ENCODE measurements around the gene ZNF682.
"Not testable (repeated sequence)": the region's sequence is repeated elsewhere in the genome, so short reads cannot be mapped to it uniquely, and the experiment has no call there.

The ZNF682 gene

DNA sequence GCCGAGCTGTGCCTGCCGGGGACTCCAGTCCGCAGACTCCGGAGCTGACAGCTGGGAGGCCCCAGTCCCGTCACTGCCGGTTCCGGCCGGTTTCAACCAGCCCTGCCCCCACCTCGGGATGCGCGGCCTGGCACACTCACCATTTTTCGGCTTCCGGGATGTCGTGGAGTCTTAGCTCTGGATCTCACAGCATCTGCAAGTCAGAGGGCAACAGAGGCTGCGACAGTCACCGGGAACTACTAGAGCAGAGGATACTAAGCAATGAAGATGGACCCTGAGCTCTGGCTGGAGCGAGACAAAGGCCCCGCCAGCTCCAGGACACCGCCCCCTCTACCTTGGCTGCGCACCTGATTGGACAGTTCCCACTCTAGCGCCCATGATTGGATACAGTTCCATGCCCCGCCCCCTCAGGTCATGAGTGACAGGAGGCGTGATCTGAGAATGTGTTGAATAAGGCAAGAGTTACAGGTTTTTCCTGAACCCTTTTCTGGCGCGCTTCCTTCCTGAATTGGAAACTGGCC lies at the start of gene ZNF682:
Gene ZNF682, minus strand, starts transcription at position 303 of the 521 bp plus-strand sequence. Its CDS starts 160 bp downstream, at position 143.
- no peak for DNase-seq (ENCODE audit: low read depth)

DNA sequence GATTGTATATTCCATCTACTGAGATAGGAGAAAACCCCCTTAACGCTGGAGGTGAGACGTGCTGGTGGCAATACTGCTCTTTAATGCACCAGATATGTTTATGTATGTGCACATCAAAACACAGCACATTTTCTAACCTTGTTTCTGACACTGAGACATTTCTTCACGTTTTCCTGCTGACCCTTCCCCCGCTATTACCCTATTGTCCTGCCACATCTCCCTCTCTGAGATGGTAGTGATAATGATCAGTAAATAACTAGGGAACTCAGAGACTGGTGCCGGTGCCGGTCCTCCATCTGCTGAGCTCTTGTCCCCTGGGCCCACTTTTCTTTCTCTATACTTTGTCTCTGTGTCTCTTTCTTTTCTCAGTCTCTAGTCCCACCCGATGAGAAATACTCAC lies 43.6 kb upstream of the ZNF682 start:
- not testable (repeated sequence) for DNase-seq (ENCODE audit: low read depth)

DNA sequence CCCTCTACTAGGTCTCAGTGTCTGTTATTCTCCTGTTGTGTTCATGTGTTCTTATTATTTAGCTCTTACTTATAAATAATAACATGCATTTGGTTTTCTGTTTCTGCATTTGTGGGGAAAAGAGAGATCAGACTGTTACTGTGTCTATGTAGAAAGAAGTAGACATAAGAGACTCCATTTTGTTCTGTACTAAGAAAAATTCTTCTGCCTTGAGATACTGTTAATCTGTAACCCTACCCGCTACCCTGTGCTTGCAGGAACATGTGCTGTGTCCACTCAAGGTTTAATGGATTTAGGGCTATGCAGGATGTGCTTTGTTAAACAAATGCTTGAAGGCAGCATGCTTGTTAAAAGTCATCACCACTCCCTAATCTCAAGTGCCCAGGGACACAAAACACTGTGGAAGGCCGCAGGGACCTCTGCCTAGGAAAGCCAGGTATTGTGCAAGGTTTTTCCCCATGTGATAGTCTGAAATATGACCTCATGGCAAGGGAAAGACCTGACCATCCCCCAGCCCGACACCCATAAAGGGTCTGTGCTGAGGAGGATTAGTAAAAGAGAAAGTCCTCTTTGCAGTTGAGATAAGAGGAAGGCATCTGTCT lies 43.0 kb upstream of the ZNF682 start:
- not testable (repeated sequence) for DNase-seq (ENCODE audit: low read depth)

DNA sequence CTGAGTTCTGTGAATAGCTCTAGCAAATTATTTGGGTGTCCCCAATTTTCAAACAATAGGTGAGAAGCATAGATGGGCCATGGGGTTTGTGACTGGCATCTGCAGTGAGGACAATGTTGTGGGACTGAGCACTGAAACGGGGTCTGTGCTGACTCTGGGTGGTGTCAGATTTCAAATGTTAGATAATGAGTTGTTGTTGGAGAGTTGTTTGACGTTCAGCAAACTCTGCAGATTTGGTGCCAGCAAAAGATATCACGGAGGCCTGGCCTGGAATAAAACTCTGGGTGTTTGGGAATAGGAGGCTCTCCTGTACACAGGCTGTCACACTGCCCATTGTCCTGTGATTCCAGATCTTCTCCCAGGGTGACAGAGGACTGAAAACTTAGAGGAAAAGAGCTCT lies 41.4 kb upstream of the ZNF682 start:
- DNase-seq (ENCODE audit: low read depth) = no peak

DNA sequence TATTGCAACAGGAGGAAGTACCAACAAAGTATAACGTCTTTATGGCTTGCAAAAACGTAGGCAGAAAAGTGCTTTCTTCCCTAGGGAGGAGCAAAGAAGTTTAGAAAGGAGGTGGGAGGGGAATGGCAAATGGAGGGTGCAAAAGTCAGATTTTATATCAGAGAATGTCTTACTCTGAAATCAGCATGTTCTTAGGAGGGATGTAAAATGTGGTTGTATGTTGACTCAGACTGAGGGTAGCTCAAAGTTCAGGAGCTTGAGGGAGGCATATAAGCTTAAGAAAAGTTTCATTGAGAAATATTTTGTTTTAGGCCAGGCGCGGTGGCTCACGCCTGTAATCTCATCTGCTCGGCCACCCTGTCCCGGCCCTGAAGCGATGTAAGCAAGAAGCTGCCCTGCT lies 40.2 kb upstream of the ZNF682 start:
- no peak for DNase-seq (ENCODE audit: low read depth)

DNA sequence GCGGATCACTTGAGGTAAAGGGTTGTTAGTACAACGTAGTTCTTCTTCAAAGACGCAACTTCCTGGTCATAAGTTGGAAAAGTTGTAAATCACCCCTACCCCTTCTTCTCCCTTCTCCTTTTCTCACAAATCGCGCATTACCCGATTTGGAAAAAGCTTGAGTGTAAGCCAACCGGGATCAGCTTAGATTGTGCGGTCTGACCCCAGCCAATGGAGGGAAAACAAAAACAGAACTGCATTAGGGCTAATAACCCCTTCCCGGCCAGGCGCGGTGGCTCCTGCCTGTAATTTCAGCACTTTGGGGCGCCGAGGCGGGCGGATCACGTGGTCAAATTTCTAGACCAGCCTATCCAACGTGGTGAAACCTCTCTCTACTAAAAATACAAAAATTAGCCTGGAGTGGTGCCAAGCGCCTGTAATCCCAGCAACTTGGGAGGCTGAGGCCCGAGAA lies 39.3 kb upstream of the ZNF682 start:
- no peak for DNase-seq (ENCODE audit: low read depth)

DNA sequence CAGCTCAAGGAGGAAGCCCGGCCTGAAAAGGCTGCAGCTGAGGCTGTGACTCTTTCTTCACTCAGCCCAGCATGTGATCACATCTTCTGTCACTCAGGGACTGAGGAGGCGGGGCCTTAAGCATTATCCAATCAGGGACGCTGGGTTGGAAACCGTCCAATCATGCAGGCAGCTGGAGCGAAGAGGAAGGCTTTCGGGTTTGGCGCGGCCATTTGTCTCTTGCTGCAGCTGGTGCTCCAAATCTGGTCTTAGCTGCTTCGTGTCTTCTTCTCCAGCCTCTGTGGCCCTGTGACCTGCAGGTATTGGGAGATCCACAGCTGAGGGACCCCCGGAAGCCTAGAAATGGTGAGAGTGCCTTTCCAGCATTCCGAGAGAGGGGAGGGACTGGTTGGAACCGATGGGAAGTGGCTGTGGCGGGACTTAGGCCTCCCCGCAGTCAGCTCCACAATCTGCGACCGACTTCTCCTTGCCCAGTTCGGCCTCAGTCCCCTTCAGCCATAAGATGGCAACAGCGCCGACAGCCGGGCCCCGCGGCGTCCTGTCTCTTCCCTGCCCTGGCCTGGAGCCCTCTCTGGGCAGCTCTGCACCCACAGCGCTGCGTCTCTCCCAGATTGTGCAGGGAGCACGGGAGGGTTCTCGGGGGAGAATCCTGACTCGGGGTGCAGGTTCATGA lies 38.6 kb upstream of the ZNF682 start, which contains the start of gene ZNF90:
Gene ZNF90, plus strand, starts transcription at position 210 of the 673 bp plus-strand sequence. Its CDS starts 133 bp downstream, at position 343.
- DNase-seq (ENCODE audit: low read depth) = no peak

DNA sequence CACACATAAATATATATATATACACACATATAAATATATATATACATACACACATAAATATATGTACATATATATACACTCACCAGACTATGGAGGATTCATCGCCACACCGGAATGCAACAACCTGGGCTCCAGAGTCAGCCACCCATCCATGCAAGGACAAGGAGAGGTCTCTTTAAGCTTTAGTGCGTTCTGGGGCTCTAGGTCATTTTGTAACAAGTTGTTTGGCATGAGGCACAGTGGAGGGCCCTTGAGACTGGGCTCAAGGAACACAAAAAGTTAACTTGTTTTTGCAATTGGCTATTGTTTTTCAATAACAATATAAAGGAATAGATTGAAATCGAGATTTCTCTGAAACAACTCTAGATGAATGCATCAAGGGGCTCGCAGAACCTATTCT lies 33.6 kb upstream of the ZNF682 start:
- no peak for DNase-seq (ENCODE audit: low read depth)

DNA sequence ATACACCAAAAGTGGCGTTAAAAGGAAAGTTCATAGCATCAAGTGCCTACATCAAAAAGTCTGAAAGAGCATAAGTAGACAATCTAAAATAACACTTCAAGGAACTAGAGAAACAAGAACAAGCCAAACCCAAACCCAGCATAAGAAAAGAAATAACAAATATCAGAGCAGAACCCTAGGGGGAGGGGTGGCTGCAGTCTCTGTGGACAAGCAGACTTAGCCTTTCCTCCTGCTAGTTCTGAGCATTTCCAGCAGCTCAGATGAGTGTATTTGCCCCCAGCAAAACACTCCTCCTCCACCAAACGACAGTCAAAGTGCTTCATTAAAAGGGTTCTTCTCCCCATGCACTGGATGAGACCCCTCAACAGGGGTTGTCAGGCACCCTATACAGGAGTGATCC lies 31.4 kb upstream of the ZNF682 start:
- no peak for DNase-seq (ENCODE audit: low read depth)

DNA sequence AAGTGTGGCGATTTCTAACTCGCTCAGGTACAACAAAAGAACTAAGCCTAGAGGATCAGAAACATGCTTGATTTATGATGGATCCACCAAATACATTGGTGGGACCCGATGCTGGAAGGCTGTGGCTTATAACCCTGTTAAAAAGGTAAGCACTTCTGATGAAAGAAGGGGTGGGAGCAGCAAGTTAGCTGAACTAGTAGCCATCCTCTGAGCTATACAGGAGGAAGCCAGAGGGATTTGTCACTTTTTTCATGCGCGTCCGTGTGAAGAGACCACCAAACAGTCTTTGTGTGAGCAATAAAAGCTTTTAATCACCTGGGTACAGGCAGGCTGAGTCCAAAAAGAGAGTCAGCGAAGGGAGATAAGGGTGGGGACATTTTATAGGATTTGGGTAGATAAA lies 29.3 kb upstream of the ZNF682 start:
- DNase-seq (ENCODE audit: low read depth) = not testable (repeated sequence)

DNA sequence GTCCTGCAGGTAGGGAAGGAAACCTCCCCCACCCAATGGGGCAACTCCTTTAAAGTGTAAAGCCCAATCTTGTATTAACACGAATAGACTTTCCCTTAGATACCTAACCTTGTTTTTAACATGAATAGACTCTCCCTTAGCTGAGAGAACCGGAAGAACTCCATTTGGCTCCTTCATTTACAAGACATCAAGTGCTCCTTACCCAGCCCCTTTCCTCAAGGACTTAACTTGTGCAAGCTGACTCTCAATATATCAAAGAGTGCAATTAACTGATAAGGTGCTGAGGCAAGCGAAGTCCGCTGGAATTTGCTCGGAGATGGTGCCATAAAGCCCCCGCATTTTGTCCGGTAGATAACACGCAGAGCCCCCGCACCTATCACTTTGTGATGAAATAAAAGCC lies 28.6 kb upstream of the ZNF682 start:
- no peak for DNase-seq (ENCODE audit: low read depth)

DNA sequence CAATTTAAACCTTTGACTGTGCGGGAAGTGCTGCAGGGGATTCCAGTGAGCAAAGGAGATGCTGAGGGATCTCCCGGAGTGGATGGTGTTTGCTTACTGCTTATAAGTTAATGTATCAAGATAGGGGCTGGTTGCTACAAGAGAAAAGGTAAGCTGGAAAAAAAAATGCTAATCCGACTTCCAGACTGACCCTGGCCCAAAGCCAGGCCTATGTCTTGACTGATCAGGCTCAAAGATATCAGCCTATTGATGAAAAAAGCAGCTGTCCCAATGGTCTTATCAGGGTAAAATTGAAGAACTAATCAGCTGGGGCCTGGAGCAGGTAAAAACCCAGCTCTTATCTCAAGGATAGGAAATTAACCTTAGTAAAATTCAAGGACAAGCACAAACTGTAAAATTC lies 27.6 kb upstream of the ZNF682 start:
- DNase-seq (ENCODE audit: low read depth) = no peak

DNA sequence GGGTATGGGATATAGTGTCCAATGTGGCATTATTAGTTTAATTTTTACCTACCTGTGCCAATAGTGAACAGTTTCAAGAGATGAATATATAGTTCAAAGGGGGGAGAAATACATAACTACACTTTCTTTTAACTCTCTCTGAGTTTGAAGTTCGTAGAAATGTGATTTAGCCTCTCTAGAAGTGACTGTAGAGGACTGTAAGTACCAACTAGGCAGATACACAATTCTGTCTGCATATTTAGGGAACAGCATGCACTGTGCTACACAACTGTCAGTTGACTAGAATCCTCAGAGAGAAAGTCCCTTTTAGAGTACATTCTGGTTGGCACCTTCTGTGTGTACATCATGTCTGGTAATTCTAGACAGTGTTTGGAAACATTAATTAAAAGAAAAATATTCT lies 21.0 kb upstream of the ZNF682 start:
- DNase-seq (ENCODE audit: low read depth) = no peak

DNA sequence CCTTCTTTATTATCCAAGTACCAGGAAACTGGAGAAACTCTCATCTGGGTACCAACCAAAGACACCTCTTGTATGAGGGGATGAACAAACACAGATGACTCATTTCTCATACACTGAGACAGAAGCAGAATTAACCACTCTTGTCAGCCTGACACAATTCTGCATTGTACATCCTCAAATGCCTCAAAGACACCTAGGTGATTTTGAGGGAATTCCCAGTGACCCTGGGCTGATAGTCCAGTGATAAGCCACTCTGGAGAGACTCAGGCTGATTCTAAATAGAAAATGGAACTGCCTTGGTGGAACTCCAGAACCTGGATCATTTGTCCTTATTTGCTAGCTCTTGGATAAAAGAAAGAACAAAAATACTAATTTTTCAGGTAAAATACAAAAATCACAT lies 19.4 kb upstream of the ZNF682 start:
- not testable (repeated sequence) for DNase-seq (ENCODE audit: low read depth)

DNA sequence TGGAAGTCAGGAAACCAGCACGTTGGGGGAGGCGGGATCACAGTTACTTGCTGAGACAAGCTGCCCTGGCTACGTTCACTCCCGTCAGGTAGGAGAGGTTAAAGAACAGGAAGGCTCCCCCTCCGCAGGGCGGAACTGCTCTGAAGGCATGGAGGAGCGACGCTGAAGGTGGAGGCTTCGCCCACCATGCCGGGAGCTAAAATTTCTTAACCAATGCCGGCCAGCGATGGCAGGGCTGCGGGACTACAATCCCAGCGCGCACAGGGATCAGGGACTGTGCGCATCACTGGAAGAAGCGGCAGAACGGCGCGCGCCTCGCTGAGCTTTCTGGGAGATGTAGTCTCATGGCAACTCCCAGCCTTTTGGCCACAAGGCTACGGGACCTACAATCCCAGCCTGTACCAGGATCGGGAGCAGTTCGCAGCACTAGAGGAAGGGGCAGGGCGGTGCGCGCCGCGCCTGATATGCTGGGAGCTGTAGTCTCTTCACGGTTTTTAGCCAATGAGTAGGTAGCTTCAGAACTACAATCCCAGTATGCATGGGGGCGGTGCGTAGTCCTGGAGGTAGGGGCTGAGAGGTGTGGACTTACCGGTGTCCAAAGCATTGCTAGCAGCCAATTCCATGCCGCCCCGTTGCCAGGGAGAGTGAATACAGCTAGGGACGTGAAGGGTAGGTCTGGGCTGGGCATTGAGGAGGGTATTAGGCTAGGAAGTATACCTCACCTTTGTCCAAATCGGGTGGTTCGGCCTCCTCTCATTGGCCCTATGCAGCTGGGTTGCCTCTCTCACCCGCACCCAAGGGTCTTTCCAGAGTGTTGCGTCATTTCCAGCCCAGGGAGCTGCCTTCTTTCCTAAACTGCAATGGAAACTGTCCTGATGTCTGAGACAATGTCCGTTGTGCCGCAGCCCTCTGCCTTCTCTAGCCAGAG lies 12.8 kb upstream of the ZNF682 start:
- DNase-seq (ENCODE audit: low read depth) = no peak

DNA sequence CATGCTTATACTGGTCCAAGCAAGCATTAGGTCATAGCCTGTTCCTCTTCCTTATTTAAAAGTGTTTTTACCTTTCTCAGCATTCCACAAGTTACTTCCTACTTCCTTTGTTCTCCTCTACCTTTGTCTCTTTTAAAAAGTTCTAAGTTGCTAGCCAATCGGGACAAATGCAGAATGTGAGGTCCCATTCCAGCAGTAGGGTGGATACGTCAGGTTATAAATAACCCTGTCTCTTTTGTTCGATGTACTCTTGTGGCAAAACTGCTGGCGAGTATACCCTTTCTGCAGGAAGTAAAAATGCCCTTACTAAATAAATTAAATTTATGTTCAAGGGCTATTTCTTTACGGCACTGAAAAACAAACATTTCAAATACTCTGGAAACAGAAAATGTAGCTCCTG lies 6.4 kb upstream of the ZNF682 start:
- not testable (repeated sequence) for DNase-seq (ENCODE audit: low read depth)

DNA sequence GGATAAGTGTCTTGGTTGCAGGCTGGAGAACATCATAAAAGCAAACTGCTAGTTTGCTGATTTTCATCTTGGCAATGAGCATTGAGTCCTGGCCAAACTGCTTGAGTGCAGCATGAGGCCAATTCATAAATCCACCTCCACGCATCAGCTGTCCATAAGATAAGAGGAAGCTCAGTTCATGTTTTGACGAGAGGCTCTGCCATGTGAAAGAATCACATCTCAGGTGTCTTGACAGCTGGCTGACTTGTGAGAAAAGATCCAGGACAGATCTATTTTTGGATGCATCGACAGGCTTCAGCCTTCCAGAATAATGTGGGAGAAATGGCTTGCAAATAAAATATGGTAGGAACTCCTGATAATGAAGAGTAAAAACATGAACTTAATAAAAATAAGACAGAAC lies 5.4 kb upstream of the ZNF682 start:
- DNase-seq (ENCODE audit: low read depth) = no peak

DNA sequence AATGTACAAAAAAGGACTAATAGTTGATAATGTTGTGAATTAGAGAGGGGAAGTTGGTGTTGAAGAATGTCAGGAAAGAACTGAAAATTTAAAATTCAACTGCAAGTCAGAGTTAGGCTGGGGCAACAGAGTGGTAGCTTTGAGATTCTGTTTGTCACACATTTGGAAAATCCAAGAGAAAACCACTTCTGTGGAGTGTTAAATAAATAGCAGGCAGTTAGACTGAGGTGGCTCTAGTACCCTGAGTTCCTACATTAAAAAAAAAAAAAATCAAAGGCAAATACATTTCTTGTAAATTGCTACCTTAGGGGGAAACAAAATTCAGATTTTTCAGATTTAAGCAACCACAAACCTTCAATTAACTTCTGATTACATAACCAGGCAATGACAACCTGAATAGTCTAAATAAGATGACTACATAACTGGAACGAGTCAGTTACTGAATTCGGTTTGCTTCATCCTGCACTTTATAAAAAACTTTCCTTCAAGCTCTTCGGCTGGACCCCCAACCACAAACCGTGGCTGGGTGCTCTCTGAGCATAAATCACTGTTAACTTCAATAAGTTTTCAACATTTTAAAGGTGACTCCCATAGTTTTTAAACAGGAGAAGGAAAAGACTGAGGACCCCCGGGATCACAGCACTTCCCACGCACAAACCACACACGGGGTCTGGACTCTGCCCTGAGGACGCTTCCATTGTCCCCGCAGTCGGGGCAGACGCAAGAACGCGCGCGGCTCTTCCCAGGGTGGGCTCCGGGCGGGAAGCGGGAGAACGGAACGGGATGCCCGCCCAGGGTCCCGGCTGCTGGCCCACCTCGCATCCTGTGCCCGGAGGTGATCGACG lies 725 bp downstream of the ZNF682 start:
- DNase-seq (ENCODE audit: low read depth) = no peak

DNA sequence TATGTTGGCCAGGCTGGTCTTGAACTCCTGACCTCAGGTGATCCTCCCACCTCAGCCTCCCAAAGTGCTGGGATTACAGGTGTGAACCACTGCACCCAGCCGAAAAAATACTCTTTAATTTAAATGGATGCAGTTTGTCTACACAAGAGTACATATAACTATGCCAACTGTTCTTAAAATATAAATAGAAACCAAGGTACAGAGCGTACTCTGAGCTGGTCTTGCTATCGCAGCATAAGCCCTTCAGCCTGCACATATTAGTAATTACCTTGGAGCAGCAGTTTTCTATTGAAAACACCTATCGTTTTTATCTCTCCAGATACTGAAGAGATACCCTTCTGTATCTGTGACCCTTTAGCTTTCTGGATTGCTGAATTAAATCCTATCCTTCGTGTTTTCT lies 3.4 kb downstream of the ZNF682 start:
- no peak for DNase-seq (ENCODE audit: low read depth)

DNA sequence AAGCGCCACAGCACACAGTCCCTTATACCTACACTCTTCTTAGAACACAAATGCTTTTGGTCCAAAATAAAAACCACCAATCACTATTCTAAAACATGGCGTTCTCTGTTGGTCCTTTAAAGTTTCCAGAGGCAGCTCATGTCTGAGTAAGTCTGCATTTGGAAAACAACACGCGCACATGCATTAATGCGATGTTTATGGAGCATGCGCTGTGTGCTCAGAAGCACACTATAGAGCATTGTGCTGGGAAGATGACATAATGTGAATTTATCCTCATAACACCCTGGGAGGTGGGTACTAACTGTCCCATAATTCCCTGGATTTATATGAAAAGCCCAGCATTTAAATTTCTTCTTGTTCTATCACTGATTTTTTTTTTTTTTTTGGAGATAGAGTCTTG lies 10.7 kb downstream of the ZNF682 start:
- no peak for DNase-seq (ENCODE audit: low read depth)

DNA sequence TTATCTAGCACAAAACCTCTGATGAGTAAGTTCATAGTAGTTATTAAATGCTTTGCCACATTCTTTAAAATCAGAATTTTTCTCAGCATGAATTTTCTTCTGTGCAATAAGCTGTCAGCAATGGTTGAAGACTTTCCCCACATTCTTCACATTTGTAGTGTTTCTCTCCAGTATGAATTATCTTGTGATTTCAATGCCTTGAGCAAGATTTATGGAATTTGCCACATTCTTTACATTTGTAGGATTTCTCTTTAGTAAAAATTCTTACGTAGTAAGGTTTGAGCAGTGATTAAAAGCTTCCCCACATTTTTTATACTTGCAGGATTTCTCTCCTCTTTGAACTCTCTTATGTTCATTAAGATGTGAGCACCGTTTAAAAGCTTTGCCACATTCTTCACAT lies 33.6 kb downstream of the ZNF682 start:
- DNase-seq (ENCODE audit: low read depth) = no peak
